ENCODE data around the gene CBR3.
"Not testable (repeated sequence)": the region's sequence is repeated elsewhere in the genome, so short reads cannot be mapped to it uniquely, and the experiment has no call there.

Gene CBR3

DNA sequence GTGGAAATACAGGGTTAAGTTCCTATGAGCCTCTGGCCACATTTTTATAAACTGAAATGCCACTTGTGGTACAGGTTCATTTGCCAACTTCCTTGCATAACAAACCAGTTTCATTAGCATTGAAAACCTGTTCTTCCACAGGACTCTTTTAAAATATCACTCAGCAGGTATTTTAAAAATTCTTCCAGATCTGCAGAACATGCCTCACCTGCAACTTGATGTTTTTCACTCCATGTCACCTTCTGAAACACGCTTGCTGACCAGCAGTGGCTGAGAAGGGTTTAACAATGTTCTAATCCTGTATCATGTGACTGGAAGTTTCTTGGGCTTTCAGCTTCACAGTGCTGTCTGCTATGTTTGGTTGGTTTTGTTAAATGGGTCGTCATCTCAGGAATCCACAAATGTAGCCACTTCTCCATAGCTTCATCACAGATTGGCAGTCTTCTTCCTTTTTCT, 17.6 kb upstream of the CBR3 start:
- no peak for DNase-seq (ENCODE audit: low read depth in 1 of 2, low spot score in 1 of 2)

GRCh38 chr21:36120304-36120888, 14.5 kb upstream of the CBR3 start:
- DNase-seq (ENCODE audit: low read depth in 1 of 2, low spot score in 1 of 2), result no peak

DNA sequence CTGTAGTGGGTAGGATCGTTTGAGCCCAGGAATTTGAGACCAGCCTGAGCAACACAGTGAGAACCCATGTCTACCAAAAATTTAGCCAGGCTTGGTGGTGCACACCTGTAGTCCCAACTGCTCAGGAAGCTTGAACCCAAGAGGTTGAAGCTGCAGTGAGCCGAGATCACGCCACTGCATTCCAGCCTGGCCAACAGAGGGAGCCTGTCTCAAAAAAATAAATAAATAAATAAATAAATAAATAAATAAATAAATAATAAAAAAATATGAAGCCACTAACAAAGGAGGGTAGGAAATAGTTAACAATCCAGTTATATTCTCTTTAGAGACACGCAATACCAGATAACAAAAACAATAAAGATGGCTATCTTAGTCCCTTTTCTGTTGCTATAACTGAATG, 11.9 kb upstream of the CBR3 start:
- no peak for DNase-seq (ENCODE audit: low read depth in 1 of 2, low spot score in 1 of 2)

GRCh38 chr21:36124395-36124794, 10.5 kb upstream of the CBR3 start:
- DNase-seq (ENCODE audit: low read depth in 1 of 2, low spot score in 1 of 2), result no peak

DNA sequence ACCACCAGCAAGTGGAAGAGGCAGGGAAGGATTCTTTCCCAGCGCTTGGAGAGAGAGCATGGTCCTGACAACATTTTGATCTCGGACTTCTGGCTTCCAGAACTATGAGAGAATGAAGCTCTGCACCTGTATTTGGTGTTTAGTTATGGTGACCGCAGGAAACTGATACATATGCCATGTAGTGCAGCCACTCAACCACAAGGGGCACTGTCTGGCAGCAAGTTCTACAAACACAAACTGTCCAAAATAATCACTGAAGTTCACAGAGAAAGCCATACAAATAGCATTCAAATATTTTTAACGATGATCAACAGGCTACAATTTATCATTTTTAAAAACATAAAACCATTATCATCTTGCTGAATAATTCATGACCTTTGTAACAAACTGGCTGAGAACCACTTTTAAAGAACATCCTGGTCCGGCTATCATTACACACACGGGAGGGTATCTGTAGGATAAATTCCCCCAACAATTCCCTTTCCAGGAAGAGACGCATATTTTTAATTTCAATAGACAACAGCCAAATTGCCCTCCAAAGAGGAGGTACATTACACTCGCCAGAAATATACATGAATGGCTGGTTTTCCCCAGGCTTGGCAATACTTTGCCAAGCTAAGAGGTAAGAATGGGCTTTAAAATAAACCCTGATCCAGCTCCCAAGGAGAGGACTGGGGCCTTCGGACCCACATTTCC, 9.2 kb upstream of the CBR3 start:
- DNase-seq (ENCODE audit: low read depth in 1 of 2, low spot score in 1 of 2), result peak; percentile 19 to 30

- no peak for DNase-seq (ENCODE audit: low read depth in 1 of 2, low spot score in 1 of 2)
Observed at GRCh38 chr21:36126208-36126565, 8.7 kb upstream of the CBR3 start.

DNA sequence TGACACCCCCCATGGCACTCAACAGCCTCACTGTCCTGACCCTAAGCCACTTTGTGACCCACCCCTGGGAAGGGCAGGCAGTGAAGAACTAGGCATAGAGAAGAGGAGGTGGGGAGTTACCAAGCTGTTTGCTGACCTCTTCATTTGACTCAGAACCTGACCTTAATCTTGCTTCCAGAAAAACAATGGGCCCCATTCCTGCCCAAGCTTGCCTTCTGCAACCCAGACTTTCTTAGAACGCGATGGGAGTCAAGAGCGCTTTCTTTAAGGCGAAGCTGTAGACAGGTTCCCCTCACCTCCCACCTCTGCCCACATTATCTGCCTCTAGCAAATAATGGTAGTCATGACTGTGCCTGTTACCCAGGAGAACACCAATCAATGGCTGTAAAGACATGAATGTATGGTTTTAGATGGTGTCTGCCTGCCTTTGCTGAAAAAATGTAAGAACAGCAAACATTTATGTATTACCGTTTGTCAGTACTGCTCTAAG, 8.2 kb upstream of the CBR3 start:
- DNase-seq (ENCODE audit: low read depth in 1 of 2, low spot score in 1 of 2), result no peak

DNA sequence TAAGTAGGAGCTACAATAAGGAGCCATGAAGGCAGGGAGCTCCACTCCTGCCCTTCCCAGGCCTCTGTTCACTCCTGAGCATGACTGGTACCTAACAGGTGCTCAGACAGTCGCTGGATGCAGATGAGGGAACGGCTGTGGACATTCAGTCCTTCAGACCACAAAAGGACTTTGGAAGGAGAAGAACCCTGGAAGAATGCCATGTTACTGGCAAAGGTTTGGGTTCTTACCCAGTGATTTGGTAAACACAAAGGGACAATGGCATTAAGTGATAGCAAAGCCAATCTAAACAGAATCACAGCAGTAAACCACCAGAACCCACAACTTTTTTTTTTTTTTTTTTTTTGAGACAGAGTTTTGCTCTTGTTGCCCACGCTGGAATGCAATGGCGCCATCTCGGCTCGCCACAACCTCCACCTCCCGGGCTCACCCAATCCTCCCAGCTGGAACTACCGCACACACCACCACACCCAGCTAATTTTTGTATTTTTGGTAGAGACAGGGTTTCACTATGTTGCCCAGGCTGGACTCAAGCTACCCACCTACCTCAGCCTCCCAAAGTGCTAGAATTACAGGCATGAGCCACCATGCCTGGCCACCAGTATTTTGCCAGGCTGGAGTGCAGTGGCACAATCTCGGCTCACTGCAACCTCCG, 7.5 kb upstream of the CBR3 start:
- no peak for DNase-seq (ENCODE audit: low read depth in 1 of 2, low spot score in 1 of 2)

DNA sequence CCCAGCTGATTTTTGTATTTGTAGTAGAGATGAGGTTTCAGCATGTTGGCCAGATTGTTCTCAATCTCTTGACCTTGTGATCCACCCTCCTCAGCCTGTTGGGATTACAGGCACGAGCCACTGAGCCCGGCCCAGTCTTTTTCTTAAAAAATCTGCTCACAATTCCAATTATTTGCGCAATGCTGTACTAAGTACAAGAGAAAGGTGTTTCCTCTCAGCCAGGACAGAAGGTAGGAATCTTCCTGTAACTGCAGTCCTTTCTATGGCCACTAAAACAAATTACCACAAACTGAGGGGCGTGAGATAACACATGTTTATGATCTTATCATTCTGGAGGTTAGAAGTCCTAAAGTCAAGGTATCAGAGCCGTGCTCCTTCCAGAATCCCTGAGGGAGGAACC, 6.9 kb upstream of the CBR3 start:
- no peak for DNase-seq (ENCODE audit: low read depth in 1 of 2, low spot score in 1 of 2)

DNA sequence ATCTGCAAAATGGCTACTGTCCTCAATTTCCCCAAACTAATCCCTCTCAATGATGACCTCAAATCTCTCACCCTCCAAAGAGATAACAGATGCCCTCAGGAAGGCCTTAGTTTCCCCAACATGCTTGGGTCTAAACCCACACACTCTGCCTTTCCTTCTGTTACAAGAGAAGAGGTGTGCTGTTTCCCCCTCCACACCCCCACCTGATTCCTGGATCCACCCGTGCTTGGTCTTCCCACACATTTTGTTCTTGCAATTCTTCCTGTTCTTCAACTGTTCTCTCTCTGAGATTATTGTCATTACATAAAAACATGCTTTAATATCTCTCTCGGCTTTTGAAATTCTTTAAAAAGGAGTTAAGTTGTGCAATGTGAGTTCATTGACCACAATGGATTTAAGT, 5.7 kb upstream of the CBR3 start:
- no peak for DNase-seq (ENCODE audit: low read depth in 1 of 2, low spot score in 1 of 2)

- DNase-seq (ENCODE audit: low read depth in 1 of 2, low spot score in 1 of 2), result not testable (repeated sequence)
Observed at GRCh38 chr21:36130414-36130762, 4.5 kb upstream of the CBR3 start.

DNA sequence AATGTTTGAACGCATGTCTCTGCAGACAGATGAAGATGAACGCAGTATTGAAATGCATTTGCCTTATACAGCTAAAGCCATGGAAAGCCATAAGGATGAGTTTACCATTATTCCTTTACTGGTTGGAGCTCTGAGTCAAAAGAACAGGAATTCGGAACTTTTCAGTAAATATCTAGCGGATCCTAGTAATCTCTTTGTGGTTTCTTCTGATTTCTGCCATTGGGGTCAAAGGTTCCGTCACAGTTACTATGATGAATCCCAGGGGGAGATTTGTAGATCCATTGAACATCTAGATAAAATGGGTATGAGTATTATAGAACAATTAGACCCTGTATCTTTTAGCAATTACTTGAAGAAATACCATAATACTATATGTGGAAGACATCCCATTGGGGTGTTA, 4.0 kb upstream of the CBR3 start:
- DNase-seq (ENCODE audit: low read depth in 1 of 2, low spot score in 1 of 2), result not testable (repeated sequence)

GRCh38 chr21:36132696-36133095, 2.2 kb upstream of the CBR3 start:
- no peak for DNase-seq (ENCODE audit: low read depth in 1 of 2, low spot score in 1 of 2)

- DNase-seq (ENCODE audit: low read depth in 1 of 2, low spot score in 1 of 2), result peak; percentile 17 to 44
Observed at GRCh38 chr21:36135391-36136102, 668 bp downstream of the CBR3 start.

- DNase-seq (ENCODE audit: low read depth in 1 of 2, low spot score in 1 of 2), result not testable (repeated sequence)
Observed at GRCh38 chr21:36139791-36140190, 4.9 kb downstream of the CBR3 start.

DNA sequence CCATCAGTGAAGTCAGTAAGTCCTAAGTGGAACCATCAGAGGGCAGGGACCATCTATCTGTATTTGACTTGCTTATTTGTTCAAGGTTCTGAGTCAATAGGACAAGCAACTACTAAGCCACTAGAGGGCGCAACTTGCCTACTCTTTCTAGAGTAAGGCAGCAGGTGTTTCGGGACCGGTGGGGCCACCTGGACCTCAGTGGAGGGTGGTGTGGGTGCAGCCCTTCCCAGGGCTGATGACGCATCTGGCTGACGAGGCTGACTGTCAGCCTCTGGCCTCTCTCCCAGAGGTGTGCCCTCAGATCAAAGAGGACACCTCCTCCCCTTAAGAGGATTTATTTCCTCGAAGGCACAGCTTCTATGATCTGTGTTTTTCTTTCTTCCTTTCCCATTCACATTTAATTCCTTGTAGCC, 6.6 kb downstream of the CBR3 start:
- peak; percentile 51 to 67 for DNase-seq (ENCODE audit: low read depth in 1 of 2, low spot score in 1 of 2)

DNA sequence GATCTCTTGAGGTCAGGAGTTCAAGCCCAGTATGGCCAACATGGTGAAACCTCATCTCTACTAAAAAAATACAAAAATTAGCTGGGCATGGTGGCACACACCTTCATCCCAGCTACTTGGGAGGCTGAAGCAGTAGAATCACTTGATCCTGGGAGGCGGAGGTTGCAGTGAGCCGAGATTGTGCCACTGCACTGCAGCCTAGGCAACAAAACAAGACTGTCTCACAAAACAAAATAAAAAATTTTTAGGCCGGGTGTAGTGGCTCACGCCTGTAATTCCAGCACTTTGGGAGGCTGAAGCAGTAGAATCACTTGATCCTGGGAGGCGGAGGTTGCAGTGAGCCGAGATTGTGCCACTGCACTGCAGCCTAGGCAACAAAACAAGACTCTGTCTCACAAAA, 9.4 kb downstream of the CBR3 start:
- DNase-seq (ENCODE audit: low read depth in 1 of 2, low spot score in 1 of 2), result not testable (repeated sequence)

DNA sequence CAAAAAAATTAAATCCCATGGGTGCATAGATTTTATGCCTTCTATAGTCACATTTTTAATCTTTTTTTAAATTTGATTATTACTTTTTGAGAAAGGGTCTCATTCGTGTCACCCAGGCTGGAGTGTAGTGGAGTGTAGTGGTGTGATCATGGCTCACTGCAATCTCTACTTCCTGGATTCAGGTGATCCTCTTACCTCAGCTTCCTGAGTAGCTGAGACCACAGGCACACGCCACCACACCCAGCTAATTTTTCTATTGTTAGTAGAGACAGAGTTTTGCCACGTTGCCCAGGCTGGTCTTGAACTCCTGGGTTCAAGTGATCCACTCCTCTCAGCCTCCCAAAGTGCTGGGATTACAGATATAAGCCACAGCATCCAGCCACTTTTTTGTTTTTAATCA, 10.4 kb downstream of the CBR3 start:
- no peak for DNase-seq (ENCODE audit: low read depth in 1 of 2, low spot score in 1 of 2)

DNA sequence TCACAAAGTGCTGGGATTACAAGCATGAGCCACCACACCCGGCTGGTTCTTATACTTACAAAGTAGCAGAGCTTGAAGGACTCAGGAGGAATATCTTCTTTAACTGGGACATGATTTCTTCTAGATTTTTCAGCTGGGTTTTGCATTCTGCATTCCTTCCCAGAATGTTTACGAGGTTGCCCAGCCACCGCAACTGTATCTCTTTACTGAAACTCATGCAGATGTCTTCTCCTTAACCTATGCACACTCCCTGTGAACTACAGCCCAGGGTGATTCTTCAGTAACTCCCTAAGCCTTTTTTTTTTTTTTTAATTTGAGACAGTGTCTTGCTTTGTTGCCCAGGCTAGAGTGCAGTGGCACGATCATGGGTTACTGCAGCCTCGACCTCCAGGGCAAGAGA, 13.0 kb downstream of the CBR3 start:
- DNase-seq (ENCODE audit: low read depth in 1 of 2, low spot score in 1 of 2), result no peak

GRCh38 chr21:36148886-36149285, 14.0 kb downstream of the CBR3 start:
- no peak for DNase-seq (ENCODE audit: low read depth in 1 of 2, low spot score in 1 of 2)

DNA sequence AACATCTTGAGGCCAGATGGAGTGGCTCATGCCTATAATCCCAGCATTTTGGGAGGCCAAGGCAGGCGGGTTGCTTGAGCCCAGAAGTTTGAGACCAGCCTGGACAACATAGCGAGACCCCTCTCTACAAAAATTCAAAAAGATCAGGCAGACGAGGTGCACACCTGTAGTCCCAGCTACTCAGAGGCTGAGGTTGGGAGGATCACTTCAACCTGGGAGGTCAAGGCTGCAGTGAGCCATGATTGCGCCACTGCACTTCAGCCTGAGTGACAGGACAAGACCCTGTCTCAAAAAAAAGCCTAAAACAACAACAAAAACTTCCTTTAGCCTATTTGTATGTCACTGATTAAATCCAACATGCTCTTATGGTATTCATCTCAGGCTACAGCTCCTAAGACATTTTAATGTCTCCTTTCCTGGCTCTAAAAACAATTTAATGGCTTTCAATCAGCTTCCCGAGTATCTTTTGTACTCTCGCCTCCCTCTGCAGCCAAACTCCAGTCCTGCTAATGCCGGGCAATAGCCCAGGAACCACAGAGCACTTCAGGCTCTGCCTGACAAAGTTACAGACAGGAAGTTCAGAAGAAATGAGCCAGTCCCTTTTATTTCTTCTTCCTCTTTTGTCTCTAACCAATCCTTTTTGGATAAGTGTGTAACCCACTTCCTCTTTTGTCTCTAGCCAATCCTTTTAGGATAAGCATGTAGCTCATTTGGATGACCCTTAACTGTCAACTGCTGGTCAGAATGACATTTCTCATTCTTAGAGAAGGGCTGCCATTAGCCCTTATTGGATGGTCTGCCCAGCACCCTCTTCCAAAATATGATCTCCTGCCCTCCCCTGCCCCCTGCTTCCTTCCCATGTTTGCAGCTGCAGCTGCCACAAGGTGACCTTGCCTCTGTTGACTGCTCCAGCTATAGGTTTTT, 15.2 kb downstream of the CBR3 start:
- DNase-seq (ENCODE audit: low read depth in 1 of 2, low spot score in 1 of 2), result no peak
